Stomach (tissue), 9 donors: ENCODE data around the gene CACNA2D3. TPM values are rescaled to one million over a fixed set of nuclear protein-coding genes. Genes with fewer than 3 reads are reported as not detected.

Experiments used
- DNase-seq, 2 donors: peaks; one replicate each; pipeline versions ENCODE4 v3.0.0 to v3.0.0-alpha.2; 2013 to 2019
- H3K27ac ChIP-seq, 5 donors: fragments of 200-600 bp in 4 of 5; sonication (generic) in 4 of 5; one replicate each; pipeline ENCODE4 v1.5.1; 2013 to 2019; ENCODE audit warnings: mild to moderate bottlenecking in 1 of 5, moderate library complexity in 1 of 5
- H3K27me3 ChIP-seq, 3 donors: fragments of 200-600 bp; sonication (generic); one replicate each; pipeline ENCODE4 v1.5.1; 2017 to 2019; ENCODE audit warnings: mixed run types in 1 of 3
- H3K36me3 ChIP-seq, 4 donors: fragments of 200-600 bp; sonication (generic); 1 replicate in 3 of 4; 2 replicates in 1 of 4; pipeline ENCODE4 v1.5.1; 2016 to 2019
- H3K4me1 ChIP-seq, 4 donors: fragments of 200-600 bp; sonication (generic); one replicate each; pipeline ENCODE4 v1.5.1; 2016 to 2019
- H3K4me3 ChIP-seq, 4 donors: fragments of 200-600 bp; sonication (generic) in 3 of 4; one replicate each; pipeline ENCODE4 v1.5.1; 2016 to 2019; ENCODE audit warnings: mild to moderate bottlenecking in 1 of 4
- H3K9me3 ChIP-seq, 4 donors: fragments of 200-600 bp; sonication (generic); one replicate each; pipeline ENCODE4 v1.5.1; 2016 to 2019
- CTCF ChIP-seq, 7 experiments: fragments of 450-650 bp in 4 of 7; fragments of 200-600 bp in 3 of 7; sonication (generic) in 3 of 7; IDR thresholded peaks; one replicate each; pipeline ENCODE4 v1.5.1; 2016 to 2019; ENCODE audit warnings: antibody characterized with exemption in 7 of 7, control low read depth in 2 of 7, mild to moderate bottlenecking in 1 of 7
- EP300 ChIP-seq: sonication (generic); formaldehyde crosslinking; IDR thresholded peaks from one replicate; pipeline ENCODE4 v1.6.1; 2017; ENCODE audit warnings: antibody characterized with exemption
- POLR2A ChIP-seq, 4 donors: fragments of 450-650 bp; IDR thresholded peaks; one replicate each; pipeline ENCODE4 v1.6.1; 2016; ENCODE audit warnings: antibody characterized with exemption in 4 of 4, control low read depth in 2 of 4, mild to moderate bottlenecking in 1 of 4, moderate library complexity in 1 of 4
- POLR2AphosphoS5 ChIP-seq, 3 donors: sonication (generic); formaldehyde crosslinking; IDR thresholded peaks; one replicate each; pipeline ENCODE4 v1.6.1; 2016; ENCODE audit warnings: antibody characterized with exemption in 3 of 3
- WGBS, 5 donors: extraction: QIAGEN DNeasy Blood & Tissue Kit in 3 of 5; methylation state at CpG; one replicate each; pipeline versions ENCODE4 v1.1.5 to v1.1.7; 2013 to 2018; 5-methylcytosine and 5-hydroxymethylcytosine counted together
- intact Hi-C: fragments of 100-400 bp; cut with DNase I; formaldehyde crosslinking; loops from one replicate; pipeline ENCODE4 v1.15.1; 2023; ENCODE audit warnings: low total_unique reads
- polyA plus RNA-seq, 3 donors: library from polyadenylated mRNA; stranded (reverse); fragments of 200-250 nt; gene quantifications; one replicate each; pipeline ENCODE4 v1.2.3, GENCODE V29; 2013
- total RNA-seq, 5 donors: library from RNA; depleted of rRNA; stranded (reverse); fragments of >200 nt; gene quantifications; one replicate each; pipeline versions ENCODE4 v1.1.0 to v1.2.3, GENCODE V29; 2014 to 2016
- donor health status: healthy with polysubstance abuse.
- donor health status: Bipolar disorder and iron deficiency.
- donor health status: healthy.

Gene CACNA2D3
- total and polyA plus RNA-seq, 8 donors = 0.56 to 54.0 (median 2.9) TPM; not detected in 1

DNA sequence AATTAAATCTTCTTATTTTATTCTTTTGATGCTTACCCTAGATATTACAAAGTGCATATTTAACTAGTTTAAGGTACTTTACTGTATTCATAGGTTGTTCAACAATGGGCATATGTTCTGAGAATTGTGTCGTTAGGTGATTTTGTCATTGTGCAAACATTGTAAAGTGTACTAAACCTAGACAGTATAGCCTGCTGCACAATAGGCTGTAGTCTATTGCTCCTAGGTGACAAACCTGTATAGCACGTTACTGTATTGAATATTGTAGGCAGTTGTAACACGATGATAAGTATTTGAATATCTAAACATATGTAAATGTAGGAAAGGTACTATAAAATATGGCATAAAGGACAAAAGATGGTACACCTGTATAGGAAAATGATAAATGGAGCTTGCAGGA lies 100.7 kb downstream of the CACNA2D3 start:
- TF ChIP-seq EP300 = no peak
- DNase-seq = no peak
- Histone ChIP-seq H3K9me3 (no peaks in the 10 kb centered on the region), H3K36me3 (no peaks in the 10 kb centered on the region), H3K4me3 (no peak overlapping the region), H3K27me3 (no peaks in the 10 kb centered on the region), H3K4me1 (no peaks in the 10 kb centered on the region), H3K27ac (no peak overlapping the region)
- 38 to 59% (median 45%) methylated on average over 3 of the region's 3 CpGs for WGBS, 5 donors
- intact Hi-C loops = no loop called here

GRCh38 chr3:54225841-54226528 lies 103.6 kb downstream of the CACNA2D3 start:
- no peaks in the 10 kb centered on the region for H3K4me1 ChIP-seq
- no peak for TF ChIP-seq CTCF (IDR thresholded peaks at IDR 0.05)
- no peak for DNase-seq
- H3K27me3 ChIP-seq = no peaks in the 10 kb centered on the region
- no peaks in the 10 kb centered on the region for H3K36me3 ChIP-seq
- no peak overlapping the region for H3K4me3 ChIP-seq
- H3K27ac ChIP-seq = no peak overlapping the region
- WGBS, 5 donors = 61 to 76% (median 71%) methylated on average over 8 of the region's 8 CpGs
- H3K9me3 ChIP-seq = no peaks in the 10 kb centered on the region
- intact Hi-C loops = no loop called here

GRCh38 chr3:54228806-54229205 lies 106.5 kb downstream of the CACNA2D3 start:
- no peak for DNase-seq
- no peak overlapping the region for H3K27ac ChIP-seq
- intact Hi-C loops = no loop called here
- no peaks in the 10 kb centered on the region for H3K4me1 ChIP-seq
- H3K4me3 ChIP-seq = no peak overlapping the region
- 66 to 76% (median 74%) methylated on average over 5 of the region's 5 CpGs for WGBS, 5 donors
- no peaks in the 10 kb centered on the region for H3K36me3 ChIP-seq
- TF ChIP-seq CTCF (IDR thresholded peaks at IDR 0.05) (no peak), POLR2AphosphoS5 (IDR thresholded peaks at IDR 0.05) (no peak), EP300 (no peak), POLR2A (IDR thresholded peaks at IDR 0.05) (no peak)
- peaks cover 0 to 4% (median 0%) of the 10 kb centered on the region in 3 donors for H3K27me3 ChIP-seq
- no peaks in the 10 kb centered on the region for H3K9me3 ChIP-seq

DNA sequence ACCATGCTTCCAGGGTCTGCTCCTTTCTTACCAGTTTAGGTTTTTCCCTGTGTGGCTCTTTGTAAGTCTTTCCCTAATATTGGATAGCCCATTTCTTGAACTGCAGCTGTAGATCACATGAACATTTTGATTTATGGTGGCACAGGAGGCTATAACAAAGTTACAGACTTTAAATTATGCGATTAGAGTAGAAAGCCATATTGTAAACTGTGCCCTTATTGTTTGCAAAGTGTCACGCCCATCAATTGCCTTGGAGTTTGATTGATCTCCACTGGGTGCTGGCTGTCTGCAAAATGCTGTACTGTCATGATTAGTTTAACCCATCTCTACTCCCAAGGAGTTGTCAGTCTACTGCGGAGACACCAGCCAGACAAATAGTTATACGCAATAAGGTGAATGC lies 110.3 kb downstream of the CACNA2D3 start:
- no peaks in the 10 kb centered on the region for H3K9me3 ChIP-seq
- no peak overlapping the region for H3K27ac ChIP-seq
- no peaks in the 10 kb centered on the region for H3K36me3 ChIP-seq
- intact Hi-C loops = no loop called here
- 78 to 94% (median 85%) methylated on average over 4 of the region's 4 CpGs for WGBS, 5 donors
- H3K4me1 ChIP-seq = no peaks in the 10 kb centered on the region
- H3K4me3 ChIP-seq = no peak overlapping the region
- peaks cover 0 to 4% (median 0%) of the 10 kb centered on the region in 3 donors for H3K27me3 ChIP-seq
- DNase-seq = no peak
- TF ChIP-seq POLR2AphosphoS5 (IDR thresholded peaks at IDR 0.05) = no peak
- TF ChIP-seq EP300 = no peak
- TF ChIP-seq POLR2A (IDR thresholded peaks at IDR 0.05) = no peak
- TF ChIP-seq CTCF (IDR thresholded peaks at IDR 0.05) = no peak

GRCh38 chr3:54235998-54236397 lies 113.6 kb downstream of the CACNA2D3 start:
- 76 to 87% (median 79%) methylated on average over 4 of the region's 4 CpGs for WGBS, 5 donors
- no peak for TF ChIP-seq CTCF (IDR thresholded peaks at IDR 0.05)
- TF ChIP-seq POLR2AphosphoS5 (IDR thresholded peaks at IDR 0.05) = no peak
- no peak for TF ChIP-seq POLR2A (IDR thresholded peaks at IDR 0.05)
- TF ChIP-seq EP300 = no peak
- intact Hi-C loops = no loop called here
- Histone ChIP-seq H3K36me3 (no peaks in the 10 kb centered on the region), H3K9me3 (no peaks in the 10 kb centered on the region), H3K4me1 (no peaks in the 10 kb centered on the region), H3K27me3 (peaks cover 0 to 4% (median 0%) of the 10 kb centered on the region in 3 donors), H3K27ac (no peak overlapping the region), H3K4me3 (no peak overlapping the region)
- no peak for DNase-seq
